Endothelial cell of umbilical vein (primary cell): Measurements from ENCODE around the gene PPM1H. TPM values are rescaled to one million over a fixed set of nuclear protein-coding genes. Genes with fewer than 3 reads are reported as not detected.

ENCODE experiments used
- BruUV-seq: library from RNA; stranded (reverse); fragments of 400-500 nt; replicated peaks from 2 replicates; lab custom pipeline; 2021; lab: Mats Ljungman, UMichigan
- CTCF ChIA-PET: fragments of 300-600, 350-600 bp; sonication (Branson Sonifier 250); formaldehyde crosslinking; loops from one replicate; lab custom pipeline; 2021; ENCODE audit warnings: antibody characterized with exemption, inconsistent platforms; lab: Charles Lee
- POLR2A ChIA-PET: fragments of 300-600, 350-600 bp; sonication (Branson Sonifier 250); formaldehyde crosslinking; loops from one replicate; lab custom pipeline; 2021; ENCODE audit warnings: antibody characterized with exemption, inconsistent platforms; lab: Charles Lee
- DNase-seq: peaks from one replicate; pipeline ENCODE4 v3.0.0-alpha.2; 2011; ENCODE audit warnings: low read depth, low spot score
- FAIRE-seq: peaks from 2 replicates; lab custom pipeline; 2011; peaks lifted over from hg19 to GRCh38; lab: Jason Lieb, UNC
- H2AFZ ChIP-seq: 2 replicates; pipeline ENCODE4 v1.6.0; 2012; ENCODE audit warnings: low read depth, low read length, control low read depth, inconsistent platforms
- H3K27ac ChIP-seq: 2 replicates; pipeline ENCODE4 v1.5.1; 2011; ENCODE audit warnings: low read depth, mild to moderate bottlenecking, control low read depth, low read length, moderate library complexity; ENCODE audit not compliant: insufficient read depth
- H3K27me3 ChIP-seq, 2 experiments: 2 replicates each; pipeline versions ENCODE4 v1.6.0 to v1.6.1; 2011; ENCODE audit warnings: low read length in 2 of 2, mixed read lengths in 1 of 2; ENCODE audit not compliant: control insufficient read depth in 2 of 2, insufficient read depth in 2 of 2
- H3K36me3 ChIP-seq, 2 experiments: 2 replicates in 1 of 2; 3 replicates in 1 of 2; pipeline ENCODE4 v1.5.1; 2011; ENCODE audit warnings: low read length in 2 of 2, mild to moderate bottlenecking in 1 of 2, moderate library complexity in 1 of 2; ENCODE audit not compliant: control insufficient read depth in 2 of 2, insufficient read depth in 2 of 2; ENCODE audit errors: extremely low read depth in 1 of 2
- H3K4me1 ChIP-seq: 3 replicates; pipeline ENCODE4 v1.5.1; 2011; ENCODE audit warnings: mild to moderate bottlenecking, low read length; ENCODE audit not compliant: control insufficient read depth, insufficient read depth; ENCODE audit errors: extremely low read depth
- H3K4me2 ChIP-seq: 2 replicates; pipeline ENCODE4 v1.6.1; 2011; ENCODE audit warnings: low read length, control low read depth, mixed read lengths; ENCODE audit not compliant: insufficient read depth
- H3K4me3 ChIP-seq, 3 experiments: fragments of 200-600 bp in 1 of 3; sonication (generic), shearing (Covaris generic) in 1 of 3; replicated peaks in 1 of 3; 2 replicates each; pipeline ENCODE4 v1.5.1; 2011 to 2016; ENCODE audit warnings: control low read depth in 3 of 3, low read length in 3 of 3, mild to moderate bottlenecking in 2 of 3, inconsistent platforms in 1 of 3, low read depth in 1 of 3, moderate library complexity in 1 of 3; ENCODE audit not compliant: insufficient read depth in 1 of 3
- H3K79me2 ChIP-seq: 2 replicates; pipeline ENCODE4 v1.6.0; 2012; ENCODE audit warnings: low read length, inconsistent platforms; ENCODE audit not compliant: control insufficient read depth, insufficient read depth
- H3K9ac ChIP-seq: replicated peaks from 2 replicates; pipeline ENCODE3; 2011; ENCODE audit warnings: low read length, control low read depth; ENCODE audit not compliant: insufficient read depth; ENCODE audit errors: extremely low read depth
- H3K9me1 ChIP-seq: replicated peaks from 3 replicates; pipeline ENCODE4 v1.6.0; 2011; ENCODE audit warnings: mild to moderate bottlenecking, low read length; ENCODE audit not compliant: control insufficient read depth, insufficient read depth; ENCODE audit errors: extremely low read depth
- H3K9me3 ChIP-seq: replicated peaks from 2 replicates; pipeline ENCODE4 v1.5.1; 2012; ENCODE audit warnings: low read length, inconsistent platforms; ENCODE audit not compliant: control insufficient read depth, insufficient read depth
- H4K20me1 ChIP-seq: replicated peaks from 2 replicates; pipeline ENCODE3; 2011; ENCODE audit warnings: mild to moderate bottlenecking, low read length; ENCODE audit not compliant: control insufficient read depth, insufficient read depth; ENCODE audit errors: extremely low read depth
- CTCF ChIP-seq, 2 donors: IDR thresholded peaks; 1 replicate in 1 of 2; 2 replicates in 1 of 2; pipeline ENCODE4 v1.5.1; 2011; ENCODE audit warnings: low read length in 2 of 2, mild to moderate bottlenecking in 2 of 2, moderate library complexity in 2 of 2, control low read depth in 1 of 2, inconsistent platforms in 1 of 2, low read depth in 1 of 2; ENCODE audit not compliant: insufficient read depth in 1 of 2; ENCODE audit errors: extremely low read depth in 1 of 2
- EZH2 ChIP-seq: IDR thresholded peaks from 2 replicates; pipeline ENCODE4 v1.6.1; 2012; ENCODE audit warnings: borderline replicate concordance, low read depth, mild to moderate bottlenecking, moderate library complexity, low read length, inconsistent platforms; ENCODE audit not compliant: severe bottlenecking
- FOS ChIP-seq: IDR thresholded peaks from 2 replicates; pipeline ENCODE4 v1.6.1; 2011; ENCODE audit warnings: mild to moderate bottlenecking, low read length, moderate library complexity, borderline replicate concordance; ENCODE audit not compliant: insufficient read depth
- GATA2 ChIP-seq: IDR thresholded peaks from 2 replicates; pipeline ENCODE4 v1.7.0; 2011; ENCODE audit warnings: low read depth, mild to moderate bottlenecking, moderate library complexity, mixed read lengths, low read length; ENCODE audit not compliant: insufficient read length, insufficient read depth
- JUN ChIP-seq: IDR thresholded peaks from 2 replicates; pipeline ENCODE4 v1.6.1; 2011; ENCODE audit warnings: borderline replicate concordance, low read depth; ENCODE audit not compliant: insufficient read length, insufficient read depth
- MAX ChIP-seq: IDR thresholded peaks from 2 replicates; pipeline ENCODE4 v1.6.1; 2011; ENCODE audit not compliant: insufficient read depth, insufficient read length
- MYC ChIP-seq: IDR thresholded peaks from one replicate; pipeline ENCODE4 v1.6.1; 2011; ENCODE audit warnings: mild to moderate bottlenecking, low read depth, low read length
- POLR2A ChIP-seq: IDR thresholded peaks from 2 replicates; pipeline ENCODE4 v1.6.1; 2012; ENCODE audit warnings: low read depth, mild to moderate bottlenecking, control low read depth, low read length
- POLR2AphosphoS5 ChIP-seq: IDR thresholded peaks from 2 replicates; pipeline ENCODE4 v1.6.1; 2012; ENCODE audit warnings: low read depth, mild to moderate bottlenecking, control low read depth, low read length, moderate library complexity; ENCODE audit not compliant: insufficient read depth
- dilution Hi-C: fragments of 300-500 bp; cut with MboI; formaldehyde crosslinking; loops from one replicate; pipeline ENCODE4 v1.15.0; 2019; ENCODE audit warnings: low sequenced_read_pairs; ENCODE audit not compliant: extremely low pct_ligation_motif_present
- intact Hi-C: fragments of 100-400 bp; cut with micrococcal nuclease; formaldehyde crosslinking; loops from one replicate; pipeline ENCODE4 v1.10.0; 2022
- polyA plus RNA-seq, 4 experiments: library from polyadenylated mRNA; depleted of rRNA in 3 of 4; stranded (reverse) in 3 of 4; unstranded in 1 of 4; fragments of >200 nt; gene quantifications; 2 replicates each; pipeline versions ENCODE4 v1.2.1 to v1.2.3, GENCODE V29; 2011 to 2012; ENCODE audit warnings: missing spikeins in 1 of 4
- total RNA-seq: library from RNA; stranded (reverse); gene quantifications from 2 replicates; pipeline ENCODE4 v1.2.3, GENCODE V29; 2021

PPM1H gene
- total and polyA plus RNA-seq, 2 donors (not counting 3 experiments of a cell fraction or from before 2014, with no cell fraction given): 1.0 to 7.2 TPM

GRCh38 chr12:62647586-62647985 is 287.4 kb downstream of the PPM1H start:
- Histone ChIP-seq H3K36me3 (no peaks in the 10 kb centered on the region), H3K9me3 (no peaks in the 10 kb centered on the region), H3K4me2 (no peak overlapping the region), H3K27ac (no peak overlapping the region), H3K4me1 (no peaks in the 10 kb centered on the region), H3K4me3 (no peak overlapping the region), H2AFZ (no peak overlapping the region), H3K27me3 (no peaks in the 10 kb centered on the region), H3K9me1 (no peaks in the 10 kb centered on the region), H3K79me2 (no peaks in the 10 kb centered on the region), H4K20me1 (no peaks in the 10 kb centered on the region), H3K9ac (no peak overlapping the region)
- intact Hi-C loops (no loop called here), dilution Hi-C loops (no loop called here)
- TSS peak; percentile 7 for BruUV-seq
- ChIA-PET CTCF (interaction anchor here (1.3 kb wide), 1 partner anchor 12 kb away, joined by 3 read pairs; no protein-coding TSS in a partner anchor), POLR2A (no interaction called here)
- TF ChIP-seq FOS (no peak), EZH2 (no peak), MYC (no peak), CTCF (IDR thresholded peaks at IDR 0.05; ENCODE audit: extremely low read depth in 1 of 2, insufficient read depth in 1 of 2, low read depth in 1 of 2, low read length in 2 of 2) (no peak), POLR2AphosphoS5 (no peak), POLR2A (no peak), GATA2 (no peak), MAX (no peak), JUN (no peak)
- no peak for FAIRE-seq
- no peak for DNase-seq
